Activated CD8-positive, alpha-beta memory T cell treated with anti-CD3 and anti-CD28 coated beads for 1 hour (primary cell): ENCODE data around the gene PTCHD1.

Source experiments
- DNase-seq, 2 donors: peaks; one replicate each; pipeline ENCODE4 v3.0.0-alpha.2; 2020; ENCODE audit warnings: low read depth in 1 of 2; ENCODE audit errors: extremely low read depth in 1 of 2

PTCHD1 gene

DNA sequence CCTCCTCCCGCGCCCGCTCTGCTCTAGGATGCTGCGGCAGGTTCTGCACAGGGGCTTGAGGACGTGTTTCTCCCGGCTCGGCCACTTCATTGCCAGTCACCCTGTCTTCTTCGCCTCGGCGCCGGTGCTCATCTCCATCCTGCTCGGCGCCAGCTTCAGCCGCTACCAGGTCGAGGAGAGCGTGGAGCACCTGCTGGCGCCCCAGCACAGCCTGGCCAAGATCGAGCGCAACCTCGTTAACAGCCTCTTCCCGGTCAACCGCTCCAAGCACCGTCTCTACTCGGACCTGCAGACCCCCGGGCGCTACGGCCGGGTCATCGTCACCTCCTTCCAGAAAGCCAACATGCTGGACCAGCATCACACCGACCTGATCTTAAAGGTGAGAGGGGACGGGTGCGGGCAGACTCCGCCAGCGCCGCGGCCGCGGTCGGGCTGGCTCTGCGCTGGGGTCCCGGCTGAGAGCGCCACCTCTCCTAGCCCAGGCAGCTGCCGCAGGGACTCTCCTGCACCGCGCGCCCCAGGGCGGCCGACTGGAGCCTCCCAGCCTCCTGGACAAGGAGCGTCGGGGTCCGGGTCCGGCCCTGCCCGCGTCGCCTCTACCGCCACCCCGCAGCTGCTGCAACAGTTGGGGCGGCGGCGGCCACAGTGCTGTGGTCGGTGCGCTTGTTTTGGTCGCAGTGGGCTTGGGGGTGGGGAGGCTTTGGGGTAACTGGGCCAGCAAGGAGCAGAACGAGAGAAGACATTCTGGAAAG, at the start of gene PTCHD1:
PTCHD1 (plus strand) TSS at position 2 of the 752 bp plus-strand sequence; CDS start at position 29, 27 bp downstream.
- no peak for DNase-seq

DNA sequence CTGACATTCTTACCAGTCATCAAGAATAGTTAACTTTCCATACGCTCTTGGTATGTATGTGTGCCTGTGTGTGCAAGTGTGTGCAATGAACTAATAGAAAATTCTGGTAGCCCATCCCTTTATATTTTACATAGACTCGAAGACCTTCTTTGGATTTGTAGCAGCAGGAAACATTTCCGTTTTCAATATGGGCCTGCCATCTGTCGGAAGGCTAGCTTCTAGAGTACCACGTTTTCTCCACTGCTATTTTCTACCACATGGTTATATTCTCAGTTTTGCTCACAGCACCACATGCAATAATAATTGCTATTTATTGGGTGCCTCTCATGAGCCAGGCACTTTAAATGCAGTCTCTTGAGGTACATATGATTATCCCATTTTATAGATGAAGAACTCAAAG, 47.9 kb upstream of the PTCHD1 start:
- no peak for DNase-seq

GRCh38 chrX:23287191-23287725, 47.4 kb upstream of the PTCHD1 start:
- no peak for DNase-seq

DNA sequence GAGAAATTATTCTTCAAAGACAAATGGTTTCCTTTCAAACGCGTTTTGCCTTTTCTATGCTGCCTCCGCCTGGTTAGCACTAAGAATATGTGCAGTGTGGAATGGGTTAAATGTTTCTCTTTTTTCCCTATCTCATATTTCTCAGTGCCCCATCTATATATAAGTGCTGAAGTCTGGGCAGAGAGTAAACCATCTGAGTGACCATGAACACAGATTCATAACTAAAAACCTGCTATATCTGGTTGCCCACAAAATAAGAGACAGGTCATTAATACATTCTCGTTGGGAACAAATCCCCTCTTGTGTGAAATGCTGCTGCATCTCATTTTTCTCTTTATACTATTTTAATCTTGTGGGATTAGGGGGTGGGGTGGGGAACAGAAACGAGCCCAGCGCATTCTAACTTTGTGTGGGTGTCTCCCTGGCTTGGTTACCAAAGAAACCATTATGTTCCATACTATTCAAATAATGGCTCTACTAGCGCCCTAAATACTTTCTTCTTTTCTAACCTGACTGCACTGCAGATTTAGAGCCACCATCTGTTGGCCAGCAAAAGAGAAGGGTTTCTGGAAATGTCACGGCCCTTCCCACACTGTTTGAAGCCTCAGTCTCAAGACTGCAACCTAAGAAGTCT, 42.2 kb upstream of the PTCHD1 start:
- no peak for DNase-seq

DNA sequence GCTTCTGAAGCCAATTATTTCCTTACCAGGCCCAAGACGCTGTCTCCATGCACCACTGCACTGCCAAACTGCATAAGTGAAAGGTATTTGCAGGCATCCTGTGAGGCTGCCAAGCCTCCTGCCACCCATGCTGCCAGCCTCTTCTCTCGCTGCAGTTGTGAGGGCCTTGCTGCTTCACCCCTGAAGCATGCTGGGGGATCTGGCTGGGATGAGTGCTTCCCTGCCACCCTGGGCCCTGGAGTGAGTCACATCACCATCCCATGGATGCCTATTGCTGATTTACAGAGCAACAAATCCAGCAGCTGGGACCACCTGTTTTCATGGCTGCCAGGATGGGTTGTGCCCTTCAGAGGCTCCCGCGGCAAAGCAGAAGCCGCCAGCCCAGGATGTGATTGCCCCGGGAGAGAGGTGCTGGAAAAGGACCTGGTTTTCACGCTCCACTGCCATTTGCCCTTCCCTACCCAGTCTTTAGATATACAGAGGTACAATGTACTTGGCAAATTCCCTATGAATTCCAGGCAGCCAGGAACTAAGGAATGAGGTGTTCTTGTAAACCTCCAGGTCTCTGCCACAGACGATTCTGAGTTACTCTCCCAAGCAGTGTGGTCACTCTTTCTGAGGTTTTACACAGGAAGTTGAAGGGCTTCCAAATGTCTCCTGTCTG, 41.5 kb upstream of the PTCHD1 start:
- no peak for DNase-seq

DNA sequence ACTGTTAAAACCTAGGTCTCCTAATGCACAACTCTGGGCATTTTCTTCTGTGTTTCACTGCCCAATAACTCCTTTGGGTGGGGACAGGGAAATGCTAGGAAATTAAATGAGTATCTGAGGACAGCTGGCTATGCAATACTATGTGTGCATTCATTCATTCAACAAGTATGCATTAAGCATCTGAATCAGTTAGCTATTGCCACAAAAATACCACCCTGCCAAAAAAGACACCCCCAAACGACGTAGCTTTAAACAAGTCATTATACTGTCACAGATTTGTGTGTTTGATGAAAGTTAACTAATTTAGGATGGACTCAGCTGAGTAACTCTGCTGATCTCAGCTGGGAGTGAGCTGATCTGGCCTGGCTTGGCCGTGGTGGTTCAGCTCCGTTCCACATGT, 29.8 kb upstream of the PTCHD1 start:
- DNase-seq = no peak

GRCh38 chrX:23311731-23312130, 22.9 kb upstream of the PTCHD1 start:
- no peak for DNase-seq

GRCh38 chrX:23312136-23312535, 22.5 kb upstream of the PTCHD1 start:
- DNase-seq = no peak

GRCh38 chrX:23317799-23318724, 16.6 kb upstream of the PTCHD1 start:
- no peak for DNase-seq

DNA sequence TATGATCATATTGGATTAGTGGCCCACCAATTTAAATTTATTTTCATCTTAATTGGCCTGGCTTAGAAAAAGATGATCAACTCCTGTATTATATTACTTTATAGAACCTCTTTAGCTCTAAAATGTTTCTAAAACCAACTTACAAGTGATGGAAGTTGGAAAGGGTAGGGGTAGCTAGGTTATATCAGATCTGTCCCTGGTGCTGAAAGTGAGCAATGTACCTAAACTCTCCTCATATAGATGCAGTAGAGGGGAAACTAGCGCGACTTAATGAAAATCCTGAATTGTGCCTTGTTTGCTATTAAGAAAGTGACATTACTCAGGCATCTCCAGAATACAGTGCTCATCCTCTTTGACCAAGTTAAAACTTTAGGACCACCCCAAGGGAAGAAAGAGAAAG, 7.5 kb upstream of the PTCHD1 start:
- no peak for DNase-seq

GRCh38 chrX:23331701-23332100, 2.9 kb upstream of the PTCHD1 start:
- DNase-seq = no peak

GRCh38 chrX:23332101-23332887, 2.4 kb upstream of the PTCHD1 start:
- no peak for DNase-seq

DNA sequence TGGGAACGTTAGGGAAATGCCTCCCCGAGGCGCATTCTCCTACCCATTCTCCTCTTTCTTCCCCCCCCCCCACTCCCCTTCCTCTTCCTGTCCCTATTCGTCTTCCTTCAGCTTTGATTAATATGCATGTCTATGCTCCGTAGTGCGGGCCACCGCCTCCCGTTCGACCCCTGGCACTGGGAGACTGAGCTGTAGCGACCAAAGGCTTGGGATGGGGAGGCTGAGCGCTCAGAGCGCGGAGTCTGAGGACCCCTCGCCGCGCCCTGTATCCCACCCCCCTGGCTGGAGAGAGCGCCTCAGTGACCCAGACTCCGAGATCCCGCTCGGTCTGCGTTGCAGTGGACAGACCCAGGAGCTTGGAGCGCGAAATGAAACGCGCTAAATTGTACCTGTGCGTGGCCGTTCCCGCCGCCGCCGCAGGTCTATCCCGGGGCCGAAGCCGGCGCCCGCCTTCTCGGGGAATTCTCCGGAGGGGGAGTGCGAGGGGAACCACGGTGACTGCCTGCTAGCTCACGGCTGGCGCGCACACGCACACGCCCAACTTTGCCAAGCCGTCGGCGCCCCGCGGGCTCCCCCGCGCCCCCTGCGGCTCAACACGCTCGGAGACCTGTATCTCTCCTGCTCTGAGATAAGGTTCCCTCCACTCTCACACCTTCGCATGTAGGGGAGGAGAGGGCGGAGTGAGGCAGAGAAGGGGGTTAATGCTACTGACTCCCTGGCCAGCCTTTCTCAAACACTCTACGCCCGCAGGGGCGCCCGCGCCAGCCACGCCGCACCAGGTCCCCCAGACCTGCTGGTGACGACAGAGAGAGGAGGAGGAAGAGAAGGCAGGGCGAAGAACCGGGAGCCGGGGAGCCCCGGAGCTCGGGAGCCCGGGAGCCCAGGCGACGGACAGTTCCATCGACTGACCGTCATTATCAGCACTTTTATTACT, 1.5 kb upstream of the PTCHD1 start:
- no peak for DNase-seq

GRCh38 chrX:23333842-23334520, 668 bp upstream of the PTCHD1 start:
- no peak for DNase-seq

- no peak for DNase-seq
Measured at GRCh38 chrX:23334521-23334847, 165 bp upstream of the PTCHD1 start.

GRCh38 chrX:23338334-23338733, 3.7 kb downstream of the PTCHD1 start:
- no peak for DNase-seq

GRCh38 chrX:23341452-23341851, 6.8 kb downstream of the PTCHD1 start:
- DNase-seq = no peak

GRCh38 chrX:23344238-23344903, 9.7 kb downstream of the PTCHD1 start:
- DNase-seq = no peak
